Activated CD4-positive, alpha-beta T cell treated with anti-CD3 and anti-CD28 coated beads for 1 hour (primary cell): ENCODE measurements around the gene DHRS1.

Source experiments
- DNase-seq: peaks from one replicate; pipeline ENCODE4 v3.0.0-alpha.2; 2020

The DHRS1 gene

GRCh38 chr14:24327303-24327702 lies 27.7 kb upstream of the DHRS1 start:
- no peak for DNase-seq

GRCh38 chr14:24325963-24326362 lies 26.4 kb upstream of the DHRS1 start:
- DNase-seq, result no peak

- DNase-seq, result no peak
These were observed 25.5 kb upstream of the DHRS1 start for GRCh38 chr14:24325041-24325530.

- no peak for DNase-seq
These were observed 24.4 kb upstream of the DHRS1 start for GRCh38 chr14:24324024-24324423.

GRCh38 chr14:24323341-24323740 lies 23.8 kb upstream of the DHRS1 start:
- DNase-seq, result no peak

GRCh38 chr14:24322672-24323071 lies 23.1 kb upstream of the DHRS1 start:
- no peak for DNase-seq

- no peak for DNase-seq
These were observed 21.8 kb upstream of the DHRS1 start for GRCh38 chr14:24321212-24321975.

- DNase-seq, result no peak
These were observed 17.8 kb upstream of the DHRS1 start for GRCh38 chr14:24317141-24317928.

- DNase-seq, result no peak
These were observed 17.0 kb upstream of the DHRS1 start for GRCh38 chr14:24316597-24316950.

- no peak for DNase-seq
These were observed 16.4 kb upstream of the DHRS1 start for GRCh38 chr14:24315807-24316596.

- DNase-seq, result no peak
These were observed 15.7 kb upstream of the DHRS1 start for GRCh38 chr14:24315243-24315806.

GRCh38 chr14:24314377-24315193 lies 15.0 kb upstream of the DHRS1 start:
- no peak for DNase-seq

GRCh38 chr14:24313913-24314312 lies 14.3 kb upstream of the DHRS1 start:
- no peak for DNase-seq

GRCh38 chr14:24312736-24313507 lies 13.3 kb upstream of the DHRS1 start:
- no peak for DNase-seq

- DNase-seq, result no peak
These were observed 12.4 kb upstream of the DHRS1 start for GRCh38 chr14:24311837-24312615.

GRCh38 chr14:24310646-24311604 lies 11.3 kb upstream of the DHRS1 start, which contains the start of gene LTB4R:
Gene LTB4R (plus strand): TSS chr14:24311502. CDS start chr14:24315652, 4,150 bp downstream.
- peak; percentile 52 for DNase-seq

GRCh38 chr14:24310265-24310645 lies 10.7 kb upstream of the DHRS1 start:
- DNase-seq, result no peak

GRCh38 chr14:24309538-24310264 lies 10.1 kb upstream of the DHRS1 start, which contains the start of gene LTB4R2:
Gene LTB4R2 (plus strand): TSS chr14:24310140. CDS start chr14:24310665, 525 bp downstream.
- DNase-seq, result no peak
